NCI-H748 treated with DMSO at 0.1 percent for 48 hours (cell line): ENCODE measurements around the gene TLR3.
"Not testable (repeated sequence)": the region's sequence is repeated elsewhere in the genome, so short reads cannot be mapped to it uniquely, and the experiment has no call there.

Source experiments
- DNase-seq: peaks from one replicate; lab custom pipeline; 2025; lab: John Stamatoyannopoulos, UW

Gene TLR3

DNA sequence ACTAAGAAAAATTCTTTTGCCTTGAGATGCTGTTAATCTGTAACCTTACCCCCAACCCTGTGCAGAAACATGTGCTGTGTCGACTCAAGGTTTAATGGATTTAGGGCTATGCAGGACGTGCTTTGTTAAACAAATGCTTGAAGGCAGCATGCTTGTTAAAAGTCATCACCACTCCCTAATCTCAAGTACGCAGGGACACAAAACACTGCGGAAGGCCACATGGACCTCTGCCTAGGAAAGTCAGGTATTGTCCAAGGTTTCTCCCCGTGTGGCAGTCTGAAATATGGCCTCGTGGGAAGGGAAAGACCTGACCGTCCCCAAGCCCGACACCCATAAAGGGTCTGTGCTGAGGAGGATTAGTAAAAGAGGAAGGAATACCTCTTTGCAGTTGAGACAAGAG, 18.8 kb upstream of the TLR3 start:
- DNase-seq: not testable (repeated sequence)

DNA sequence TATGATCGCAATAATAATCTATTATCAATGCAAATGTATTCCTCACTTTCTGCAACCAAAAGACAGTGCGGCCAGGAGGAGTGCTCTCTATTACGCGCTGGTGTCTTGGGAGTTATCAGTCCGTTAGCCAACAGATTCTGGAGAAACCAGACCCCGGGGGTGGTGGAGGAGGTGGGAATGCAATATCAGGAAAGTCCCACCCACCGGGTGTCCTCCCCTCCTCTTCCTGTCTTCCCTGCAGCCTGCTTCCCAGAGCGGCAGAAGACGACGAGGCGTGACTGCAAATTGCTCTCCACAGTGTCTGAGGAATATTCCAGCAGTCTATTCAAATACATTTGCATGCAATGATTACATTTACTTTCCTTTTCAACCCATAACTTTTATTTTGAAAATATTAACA, 17.9 kb upstream of the TLR3 start:
- DNase-seq: no peak

DNA sequence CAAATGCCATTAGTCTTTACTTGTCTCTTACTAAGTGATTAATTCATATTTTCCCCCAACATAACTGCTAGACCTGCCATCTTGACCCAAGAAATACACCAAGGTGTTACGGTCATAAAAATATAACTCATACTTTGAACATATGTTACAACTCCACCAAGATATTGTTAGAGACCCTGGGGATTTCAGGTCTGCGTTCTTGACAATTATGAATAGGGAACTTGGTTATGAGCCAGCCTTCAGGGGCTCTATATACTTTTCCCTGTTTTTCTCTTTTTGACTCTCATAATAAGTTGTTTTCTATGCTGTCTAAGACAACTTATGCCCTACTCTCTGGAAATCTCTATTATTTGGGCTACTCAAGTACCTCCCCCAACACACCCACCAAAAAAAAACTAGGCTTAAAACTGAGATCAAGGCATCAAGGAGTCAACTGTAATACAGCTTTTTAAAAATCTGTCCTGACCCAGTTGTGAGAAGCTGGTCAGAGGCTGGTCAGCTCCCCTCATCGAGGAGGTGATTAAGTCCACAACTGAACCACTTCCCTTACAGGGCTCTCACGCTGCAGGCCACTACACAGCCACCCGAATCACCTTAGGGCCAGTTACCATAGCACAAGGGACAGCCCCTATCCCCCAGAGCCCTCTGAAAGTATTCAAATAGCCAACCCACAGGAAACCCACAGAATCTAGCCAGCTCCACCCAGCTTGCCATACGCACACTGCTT, 10.5 kb upstream of the TLR3 start:
- no peak for DNase-seq

DNA sequence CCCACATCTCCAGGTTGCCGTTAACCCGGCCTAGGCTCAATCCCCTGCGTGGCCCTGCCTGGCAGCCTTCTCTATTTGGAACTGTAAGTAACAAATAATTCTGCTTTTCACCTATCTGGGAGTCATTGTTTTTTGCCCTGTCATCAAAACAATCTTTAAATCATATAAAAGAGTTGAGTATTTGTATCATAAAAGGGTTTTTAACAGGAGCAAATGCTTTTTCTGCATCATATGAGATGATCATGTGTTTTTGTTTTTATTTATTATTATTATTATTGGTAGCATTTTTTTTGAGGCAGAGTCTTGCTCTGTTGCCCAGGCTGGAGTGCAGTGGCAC, 10.0 kb upstream of the TLR3 start:
- DNase-seq: no peak

DNA sequence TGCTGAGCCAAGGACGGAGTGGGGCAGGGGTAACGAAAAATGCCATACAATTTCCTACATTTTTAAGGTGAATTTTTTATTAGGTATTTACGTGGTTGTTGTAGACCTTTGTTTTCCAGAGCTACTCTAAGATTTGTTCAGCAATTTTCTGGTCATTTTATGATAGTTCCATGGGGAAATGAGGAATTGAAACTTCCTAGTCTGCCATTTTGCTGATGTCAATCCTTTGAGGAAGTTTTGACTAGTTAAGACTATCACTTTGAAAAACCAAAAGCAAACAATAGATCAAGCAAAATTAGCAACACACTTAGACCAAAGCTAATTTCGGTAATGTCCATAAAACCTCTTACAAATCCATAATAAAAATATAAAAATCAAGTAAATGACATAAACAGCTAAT, 7.0 kb upstream of the TLR3 start:
- no peak for DNase-seq

DNA sequence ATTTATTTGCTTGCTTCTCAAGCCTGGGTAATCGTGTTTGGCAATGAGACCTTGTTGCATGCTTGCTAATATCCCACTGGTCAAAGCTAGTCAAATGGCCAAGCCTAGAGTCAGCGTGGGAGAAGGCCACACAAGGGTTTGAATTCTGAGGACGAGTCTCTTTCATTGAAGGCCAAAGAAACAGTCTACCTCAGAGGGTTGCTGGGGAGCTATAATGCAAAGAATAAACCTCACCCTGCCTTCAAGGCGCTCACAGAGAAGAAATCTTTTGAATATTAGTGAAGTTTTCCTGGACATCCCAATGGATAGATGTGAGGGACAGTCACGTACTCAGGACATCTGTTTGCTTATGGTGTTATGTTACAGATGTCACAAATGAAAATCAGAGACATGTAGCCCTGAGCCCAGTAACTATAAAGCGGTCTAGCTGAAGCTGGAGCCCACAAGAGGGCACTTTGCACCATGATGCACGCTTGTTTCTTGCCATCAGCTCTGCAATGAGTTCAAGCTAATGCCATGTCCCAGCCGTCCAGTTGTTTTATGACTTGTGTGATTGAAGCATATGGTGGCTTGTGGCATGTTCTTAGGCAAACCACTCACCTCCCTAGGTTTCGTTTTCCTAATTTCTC, 1.1 kb upstream of the TLR3 start:
- peak; percentile 47 for DNase-seq

DNA sequence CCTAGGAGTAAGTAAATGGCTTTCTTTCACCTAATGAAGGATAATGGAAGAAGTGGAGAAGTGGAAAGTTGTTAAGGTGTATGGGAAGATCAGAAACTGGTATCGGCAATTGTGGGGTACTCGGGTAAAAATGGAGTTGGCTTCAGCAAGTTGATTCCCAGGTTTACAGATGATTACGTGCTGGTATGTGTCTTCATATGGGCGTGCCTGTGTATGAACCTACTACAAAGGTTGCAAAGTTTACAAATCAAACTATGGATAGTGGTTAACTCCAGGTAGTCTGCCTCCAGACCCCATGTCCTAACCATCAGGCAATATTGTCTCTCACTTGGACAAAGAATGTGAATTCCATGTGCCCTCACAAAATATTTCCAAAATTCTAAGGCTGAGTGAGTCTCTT, 773 bp downstream of the TLR3 start:
- DNase-seq: no peak

DNA sequence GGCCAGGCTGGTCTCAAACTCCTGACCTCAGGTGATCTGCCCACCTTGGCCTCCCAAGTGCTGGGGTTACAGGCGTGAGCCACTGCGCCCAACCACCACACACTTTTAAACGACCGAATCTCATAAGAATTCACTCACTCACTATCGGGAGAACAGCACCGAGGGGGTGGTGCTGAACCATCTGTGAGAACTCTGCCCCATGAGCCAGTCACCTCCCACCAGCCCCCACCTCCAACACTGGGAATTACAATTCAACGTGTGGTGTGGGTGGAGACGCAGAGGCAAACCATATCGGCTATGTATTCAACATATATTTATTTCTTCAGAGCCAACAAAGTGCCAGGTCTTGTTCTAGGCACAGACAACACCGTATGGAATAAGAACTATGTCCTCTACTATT, 3.6 kb downstream of the TLR3 start:
- no peak for DNase-seq

DNA sequence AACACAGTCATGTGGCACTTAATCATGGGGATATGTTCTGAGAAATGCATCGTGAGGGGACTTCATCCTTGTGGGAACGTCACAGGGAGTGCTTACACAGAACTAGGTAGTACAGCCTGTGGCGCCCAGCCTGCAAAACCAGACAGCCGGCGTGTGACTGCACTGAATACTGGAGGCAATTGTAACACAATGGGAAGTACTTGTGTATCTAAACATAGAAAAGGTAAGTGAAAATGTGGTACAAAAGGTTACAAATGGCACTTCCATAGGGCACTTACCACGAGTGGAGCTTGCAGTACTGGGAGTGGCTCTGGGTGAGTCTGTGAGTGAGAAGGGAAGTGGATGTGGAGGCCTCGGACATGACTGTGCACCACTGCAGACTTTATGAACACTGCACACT, 5.2 kb downstream of the TLR3 start:
- no peak for DNase-seq

DNA sequence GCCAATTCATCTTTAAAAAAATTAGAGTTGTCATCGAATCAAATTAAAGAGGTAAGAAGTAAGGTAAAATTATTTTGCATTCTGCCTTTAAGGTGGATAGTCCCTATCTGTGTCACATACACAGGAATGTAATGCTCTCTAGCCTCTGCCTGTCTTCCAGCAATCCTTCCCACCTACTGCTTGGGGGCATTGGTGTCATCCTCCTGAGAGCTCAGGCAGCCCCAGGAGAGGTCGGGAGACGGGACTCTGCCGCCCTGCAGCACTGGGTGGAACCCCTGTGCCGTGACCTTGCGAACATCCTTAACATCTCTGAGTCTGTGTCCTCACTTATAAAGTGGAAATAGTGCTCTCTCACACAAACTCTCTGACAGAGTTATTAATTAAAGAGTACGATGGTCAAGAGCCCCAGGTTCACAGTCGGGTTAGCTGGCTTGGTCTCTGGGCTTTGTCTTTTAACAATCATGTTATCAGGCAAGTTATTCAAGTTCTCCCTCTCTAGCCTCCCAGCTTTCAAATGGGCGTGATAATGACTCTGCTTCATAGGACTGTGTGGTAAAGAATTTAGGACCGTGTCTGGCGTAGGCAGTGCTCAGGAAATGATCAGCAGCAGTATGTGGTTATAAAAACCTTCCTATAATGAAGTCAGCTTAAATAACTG, 10.2 kb downstream of the TLR3 start:
- no peak for DNase-seq

DNA sequence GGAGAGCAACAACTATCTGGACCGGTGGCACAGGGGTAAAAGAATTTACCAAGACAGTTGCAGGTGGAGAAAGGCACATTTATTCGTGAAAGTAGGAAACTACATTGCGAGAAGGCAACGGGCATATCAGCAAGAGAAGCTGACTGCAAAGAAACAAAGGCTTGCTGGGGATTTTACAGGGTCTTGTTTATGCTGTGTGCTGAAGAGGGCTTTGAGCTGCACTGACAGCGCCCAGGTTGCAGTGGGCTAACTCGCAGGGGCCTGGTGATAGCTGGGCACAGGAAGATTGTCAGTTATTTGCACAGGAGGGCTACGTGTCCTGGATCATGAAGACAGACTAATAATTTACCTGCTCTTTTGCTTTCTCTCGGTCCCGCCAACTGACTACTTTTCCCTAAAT, 10.7 kb downstream of the TLR3 start:
- DNase-seq: no peak

DNA sequence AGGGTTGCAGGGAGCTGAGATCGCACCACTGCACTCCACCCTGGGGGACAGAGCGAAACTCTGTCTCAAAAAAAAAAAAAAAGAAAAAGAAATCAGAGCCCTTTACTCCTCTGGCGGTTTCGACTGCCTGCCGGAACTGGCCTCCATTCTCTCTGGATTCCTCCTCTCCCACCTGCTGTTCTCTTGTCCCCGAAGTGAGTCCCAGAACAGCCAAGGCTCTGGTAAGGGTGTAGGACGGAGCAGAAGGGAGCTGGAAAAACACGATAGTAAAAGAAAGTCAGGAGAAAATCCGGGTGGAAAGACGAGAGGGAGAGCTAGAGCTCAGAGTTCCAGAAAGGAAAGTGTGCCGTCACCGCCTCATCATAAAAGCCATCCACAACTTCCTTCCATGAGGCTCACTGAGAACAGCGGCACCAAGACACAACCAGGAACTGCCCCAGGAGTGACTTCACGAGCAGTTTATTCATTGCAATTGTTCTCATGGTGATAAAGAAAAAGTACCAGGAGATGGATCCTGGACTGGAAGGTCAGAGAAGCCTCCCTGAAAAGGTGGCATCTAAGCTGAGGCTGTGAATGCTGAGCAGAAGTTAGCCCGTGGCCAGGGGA, 12.3 kb downstream of the TLR3 start:
- no peak for DNase-seq

DNA sequence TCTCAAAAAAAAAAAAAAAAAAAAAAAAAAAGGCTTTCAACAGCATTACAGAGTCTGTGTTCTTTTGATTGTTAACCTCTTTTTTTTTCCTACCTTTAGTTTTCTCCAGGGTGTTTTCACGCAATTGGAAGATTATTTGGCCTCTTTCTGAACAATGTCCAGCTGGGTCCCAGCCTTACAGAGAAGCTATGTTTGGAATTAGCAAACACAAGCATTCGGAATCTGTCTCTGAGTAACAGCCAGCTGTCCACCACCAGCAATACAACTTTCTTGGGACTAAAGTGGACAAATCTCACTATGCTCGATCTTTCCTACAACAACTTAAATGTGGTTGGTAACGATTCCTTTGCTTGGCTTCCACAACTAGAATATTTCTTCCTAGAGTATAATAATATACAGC, 13.3 kb downstream of the TLR3 start:
- no peak for DNase-seq

DNA sequence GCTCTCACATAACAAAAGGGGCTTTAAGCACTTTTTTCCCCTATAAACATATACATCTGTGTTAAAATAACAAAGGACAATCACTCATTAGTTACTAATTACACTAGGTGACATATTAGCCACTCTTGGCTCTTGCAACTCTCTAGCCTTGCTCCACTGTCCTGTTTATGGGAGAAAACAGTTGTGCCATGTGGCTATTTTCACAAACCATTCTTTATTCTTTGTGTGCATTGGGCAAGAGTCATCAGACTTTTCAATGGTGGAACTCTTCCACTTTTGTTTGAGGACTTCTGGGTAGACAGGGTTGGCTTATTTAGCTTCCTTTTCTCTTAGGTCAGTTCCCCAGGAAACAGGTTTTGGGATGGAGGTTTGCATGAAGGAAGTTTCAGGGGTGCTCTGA, 19.6 kb downstream of the TLR3 start:
- DNase-seq: no peak

DNA sequence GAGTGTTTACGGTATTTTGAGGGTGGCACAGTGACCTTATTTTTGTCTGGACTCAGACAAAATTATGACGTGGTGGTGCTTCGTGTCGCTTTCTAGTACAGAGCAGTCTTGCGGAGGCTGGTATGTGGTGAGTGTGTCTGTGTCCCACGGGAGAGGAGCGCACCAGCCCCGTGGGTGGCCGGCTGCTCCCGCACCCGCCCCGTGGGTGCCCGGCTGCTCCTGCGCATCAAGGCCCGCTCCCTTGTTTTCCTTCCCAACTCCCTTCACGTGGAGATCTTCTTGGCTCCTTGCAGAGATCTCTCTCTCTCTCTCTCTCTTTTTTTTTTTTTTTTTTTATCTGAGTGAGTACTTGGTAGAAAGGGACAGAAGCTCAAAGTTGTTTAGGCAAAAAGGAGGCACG, 23.3 kb downstream of the TLR3 start:
- no peak for DNase-seq

DNA sequence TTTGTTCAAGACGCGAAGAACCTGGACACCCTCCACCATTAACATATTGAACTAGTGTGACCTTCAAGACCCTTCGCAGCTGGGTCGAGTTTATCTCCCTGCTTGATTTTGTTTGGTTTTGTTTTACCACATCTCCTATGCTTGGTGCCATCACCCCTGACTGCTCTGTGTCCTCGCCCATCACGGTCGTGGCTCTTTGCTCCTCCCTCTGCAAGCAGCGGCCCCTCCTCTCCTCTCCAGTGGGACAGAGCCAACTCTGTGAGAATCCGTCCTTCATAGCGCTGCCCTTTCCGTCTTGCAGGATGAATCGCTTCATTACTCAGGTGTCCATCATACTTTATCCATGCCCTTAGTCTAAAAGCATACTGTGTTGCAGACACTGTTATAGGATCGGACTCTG, 26.4 kb downstream of the TLR3 start:
- peak; percentile 5 for DNase-seq

DNA sequence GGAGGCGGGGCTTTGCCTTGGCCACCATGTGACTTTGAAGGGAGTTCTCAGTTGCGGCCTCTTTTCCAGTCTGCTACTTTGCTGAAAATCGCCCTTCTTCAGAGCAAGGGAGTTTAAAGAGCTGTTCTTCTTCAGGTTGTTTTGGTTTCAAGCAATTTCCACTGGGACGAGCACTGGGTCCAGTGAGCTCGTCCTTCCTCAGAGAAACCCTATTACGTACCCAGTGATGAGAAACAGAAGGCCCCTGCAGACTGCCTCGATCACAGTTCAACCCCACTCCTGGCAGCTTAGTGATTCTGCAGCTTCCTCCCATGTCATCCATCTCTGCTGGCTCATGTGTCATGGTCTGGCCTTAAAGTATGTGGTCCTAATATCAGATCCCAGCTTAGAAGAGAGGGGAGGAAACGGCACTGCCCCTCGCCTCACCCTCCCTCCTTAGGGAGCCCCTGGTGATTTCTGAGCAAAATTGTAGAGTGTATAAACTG, 27.8 kb downstream of the TLR3 start:
- no peak for DNase-seq

DNA sequence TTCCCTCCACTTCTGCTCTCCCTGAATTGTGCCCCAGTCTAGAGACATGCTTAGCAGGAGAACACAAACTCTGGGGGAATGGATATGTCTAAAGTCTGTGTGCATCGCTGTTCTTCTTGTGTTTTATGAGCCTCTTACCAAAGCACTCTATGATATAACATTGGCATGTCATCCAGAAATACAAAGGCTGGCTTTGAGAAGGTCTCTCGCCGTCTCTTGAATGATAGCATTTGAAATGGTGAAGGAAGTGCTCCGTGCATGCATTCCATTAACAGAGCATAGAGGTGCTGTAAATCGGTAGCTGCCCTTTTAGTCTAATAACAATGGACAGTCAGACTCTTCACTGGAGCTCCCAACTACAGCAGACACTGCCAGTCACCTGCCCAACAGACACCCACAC, 28.4 kb downstream of the TLR3 start:
- no peak for DNase-seq

DNA sequence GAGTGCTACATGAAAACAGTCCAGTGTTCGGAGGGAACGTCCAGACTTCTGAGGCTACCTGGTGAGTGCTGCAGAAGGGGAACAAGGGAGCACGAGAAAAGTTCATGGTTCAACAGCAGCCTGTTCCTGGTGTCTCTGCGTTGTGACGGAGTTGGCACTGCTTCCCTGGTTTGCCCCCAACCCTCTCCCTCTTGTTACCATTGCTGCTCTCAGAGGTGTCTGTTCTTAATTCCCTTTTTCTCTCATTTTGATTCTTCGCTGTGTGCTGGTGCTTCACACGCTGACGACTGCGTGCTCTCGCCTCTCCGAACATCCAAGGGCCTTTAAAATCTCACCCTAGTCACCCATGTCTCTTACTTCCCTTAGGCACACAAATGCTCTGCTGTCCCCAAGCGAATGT, 34.0 kb downstream of the TLR3 start:
- no peak for DNase-seq

DNA sequence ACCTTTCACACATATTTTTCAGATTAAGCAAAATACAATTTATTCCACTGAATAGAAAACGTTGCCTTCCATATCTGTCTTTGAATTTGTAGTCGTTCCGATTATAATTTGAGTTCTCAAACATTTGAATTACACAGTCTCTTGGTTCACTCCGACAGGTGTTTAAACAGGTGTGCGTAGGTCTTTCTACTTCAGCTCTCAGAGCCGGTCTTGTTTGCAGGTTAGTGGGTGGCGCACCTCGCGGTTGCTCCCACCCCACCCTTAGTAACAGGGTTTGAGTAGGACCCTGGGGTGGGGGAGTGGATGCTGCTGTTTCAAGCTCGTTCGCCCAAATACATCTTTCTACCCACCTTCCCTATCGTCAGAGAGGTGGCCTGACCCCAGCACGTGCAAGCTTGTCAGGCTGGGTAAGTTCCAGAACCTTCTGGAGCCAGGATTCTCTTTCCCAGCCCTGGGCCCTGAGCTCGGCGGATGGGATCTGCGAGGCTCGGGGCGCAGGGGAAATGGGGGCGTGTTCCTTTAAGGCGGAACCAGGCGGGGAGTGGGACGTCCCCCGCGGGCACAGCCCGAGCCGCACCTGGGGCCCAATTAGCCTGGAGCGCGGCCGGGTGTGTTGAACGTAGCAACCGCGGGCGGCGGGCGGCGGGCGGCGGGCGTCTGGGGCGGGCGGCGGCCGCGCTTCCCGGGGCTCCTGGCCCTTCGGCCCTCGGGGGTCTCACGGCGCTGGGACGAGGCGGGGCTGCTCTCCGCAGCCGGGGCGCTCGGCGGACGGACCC, 35.3 kb downstream of the TLR3 start, which contains the start of gene FAM149A:
Gene FAM149A, plus strand, starts transcription at position 591 of the 776 bp plus-strand sequence.
- DNase-seq: peak; percentile 10

DNA sequence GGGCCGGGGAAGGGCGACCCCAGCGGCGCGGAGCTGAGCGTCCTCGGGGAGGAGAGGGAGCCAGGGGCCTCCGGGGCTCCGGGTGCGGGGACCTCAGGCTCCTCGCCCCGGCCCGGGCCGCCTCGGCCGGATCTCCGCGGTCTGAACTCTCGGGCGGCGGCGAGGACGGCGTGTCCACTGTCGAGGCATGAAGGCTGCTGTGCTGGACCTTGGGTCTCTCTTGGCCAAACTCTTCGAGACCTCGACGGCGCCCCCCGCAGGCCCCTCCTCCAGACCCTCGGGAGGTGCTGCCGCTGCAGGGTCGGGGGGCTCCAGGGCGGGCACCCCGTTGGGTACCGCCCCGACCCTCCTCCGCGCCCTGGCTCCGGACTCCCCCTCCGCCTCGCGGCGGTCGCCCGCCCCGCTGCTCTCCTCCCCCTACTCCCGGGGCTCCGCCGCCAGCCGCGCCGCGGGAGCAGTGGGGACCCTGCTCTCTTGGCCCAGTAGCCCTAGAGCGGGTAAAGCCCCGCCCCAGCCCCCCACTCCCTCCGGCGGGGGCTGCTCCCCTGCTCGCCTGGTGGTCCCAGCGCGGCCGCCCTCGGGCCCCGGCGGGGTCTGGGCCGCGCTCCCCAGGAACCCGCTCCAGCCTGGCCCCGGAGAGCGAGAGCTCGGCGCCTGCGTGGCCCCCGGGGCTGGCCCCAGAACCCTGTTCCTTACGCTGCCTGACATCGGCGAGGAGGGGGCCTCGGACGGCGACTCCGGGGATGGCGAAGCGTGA, 36.1 kb downstream of the TLR3 start:
- DNase-seq: no peak
